Activated naive CD8-positive, alpha-beta T cell (primary cell): ENCODE data around the gene TBC1D12.
"Not testable (repeated sequence)": the region's sequence is repeated elsewhere in the genome, so short reads cannot be mapped to it uniquely, and the experiment has no call there.

Source experiments
- H3K27ac Mint-ChIP-seq: one replicate; pipeline ENCODE4 v1.8.0; 2021; ENCODE audit warnings: mixed read lengths
- H3K27me3 Mint-ChIP-seq: one replicate; pipeline ENCODE4 v1.8.0; 2021; ENCODE audit warnings: mixed read lengths
- H3K36me3 Mint-ChIP-seq: one replicate; pipeline ENCODE4 v1.8.0; 2021; ENCODE audit warnings: mixed read lengths
- H3K4me1 Mint-ChIP-seq: one replicate; pipeline ENCODE4 v1.8.0; 2021; ENCODE audit warnings: low read depth, mixed read lengths
- H3K4me3 Mint-ChIP-seq: one replicate; pipeline ENCODE4 v1.8.0; 2021; ENCODE audit warnings: mild to moderate bottlenecking, mixed read lengths
- H3K9me3 Mint-ChIP-seq: one replicate; pipeline ENCODE4 v1.8.0; 2021; ENCODE audit warnings: low read depth, mixed read lengths

Gene TBC1D12

GRCh38 chr10:94521276-94522250, 119.2 kb downstream of the TBC1D12 start:
- Mint-ChIP-seq H3K27me3 (peaks cover 10% of the 10 kb centered on the region), H3K4me3 (no peak overlapping the region), H3K9me3 (no peaks in the 10 kb centered on the region), H3K27ac (no peak overlapping the region), H3K4me1 (no peaks in the 10 kb centered on the region), H3K36me3 (no peaks in the 10 kb centered on the region)

GRCh38 chr10:94524146-94524545, 121.8 kb downstream of the TBC1D12 start:
- Mint-ChIP-seq H3K27me3 (peaks cover 11% of the 10 kb centered on the region), H3K9me3 (no peaks in the 10 kb centered on the region), H3K4me1 (no peaks in the 10 kb centered on the region)

GRCh38 chr10:94524711-94525110, 122.4 kb downstream of the TBC1D12 start:
- no peak overlapping the region for H3K4me3 Mint-ChIP-seq
- peaks cover 10% of the 10 kb centered on the region for H3K27me3 Mint-ChIP-seq
- H3K27ac Mint-ChIP-seq: no peak overlapping the region
- H3K36me3 Mint-ChIP-seq: no peaks in the 10 kb centered on the region
- no peaks in the 10 kb centered on the region for H3K9me3 Mint-ChIP-seq
- no peaks in the 10 kb centered on the region for H3K4me1 Mint-ChIP-seq

More at GRCh38 chr10:94524146-94524545, 121.8 kb downstream of the TBC1D12 start:
- Mint-ChIP-seq H3K4me3 (no peak overlapping the region), H3K27ac (no peak overlapping the region), H3K36me3 (no peaks in the 10 kb centered on the region)

GRCh38 chr10:94531550-94531949, 129.2 kb downstream of the TBC1D12 start:
- not testable (repeated sequence) for H3K9me3 Mint-ChIP-seq, H3K4me1 Mint-ChIP-seq, H3K36me3 Mint-ChIP-seq, H3K27ac Mint-ChIP-seq, H3K27me3 Mint-ChIP-seq, H3K4me3 Mint-ChIP-seq

GRCh38 chr10:94533027-94533426, 130.7 kb downstream of the TBC1D12 start:
- Mint-ChIP-seq H3K36me3 (no peaks in the 10 kb centered on the region), H3K4me1 (no peaks in the 10 kb centered on the region), H3K27me3 (peaks cover 7% of the 10 kb centered on the region), H3K9me3 (no peaks in the 10 kb centered on the region), H3K27ac (no peak overlapping the region), H3K4me3 (no peak overlapping the region)

- not testable (repeated sequence) for H3K4me3 Mint-ChIP-seq, H3K36me3 Mint-ChIP-seq, H3K9me3 Mint-ChIP-seq, H3K27me3 Mint-ChIP-seq, H3K27ac Mint-ChIP-seq
- peaks cover 19% of the 10 kb centered on the region for H3K4me1 Mint-ChIP-seq
Measured at GRCh38 chr10:94542282-94542681, 139.9 kb downstream of the TBC1D12 start.

- Mint-ChIP-seq H3K36me3 (peaks cover 5% of the 10 kb centered on the region), H3K4me1 (peaks cover 24% of the 10 kb centered on the region), H3K9me3 (no peaks in the 10 kb centered on the region), H3K4me3 (peak within 1 kb of the TSS; percentile 98), H3K27ac (peak within 1 kb of the TSS; percentile 99), H3K27me3 (no peaks in the 10 kb centered on the region)
Measured at GRCh38 chr10:94545391-94546048, 143.2 kb downstream of the TBC1D12 start, which contains the start of gene HELLS. Gene HELLS (plus strand): TSS chr10:94545788. CDS start chr10:94545922, 134 bp downstream.

GRCh38 chr10:94546049-94546900, 143.9 kb downstream of the TBC1D12 start:
- Mint-ChIP-seq H3K4me1 (peaks cover 24% of the 10 kb centered on the region), H3K27ac (peak overlapping the region; percentile 99), H3K36me3 (peaks cover 5% of the 10 kb centered on the region), H3K27me3 (no peaks in the 10 kb centered on the region), H3K9me3 (no peaks in the 10 kb centered on the region), H3K4me3 (peak overlapping the region; percentile 98)

- Mint-ChIP-seq H3K9me3 (no peaks in the 10 kb centered on the region), H3K36me3 (peaks cover 5% of the 10 kb centered on the region), H3K4me1 (peaks cover 24% of the 10 kb centered on the region), H3K27ac (peak overlapping the region; percentile 99), H3K27me3 (no peaks in the 10 kb centered on the region), H3K4me3 (peak overlapping the region; percentile 98)
Measured at GRCh38 chr10:94546901-94547185, 144.5 kb downstream of the TBC1D12 start.

GRCh38 chr10:94549221-94549620, 146.9 kb downstream of the TBC1D12 start:
- Mint-ChIP-seq H3K9me3 (no peaks in the 10 kb centered on the region), H3K4me1 (peaks cover 24% of the 10 kb centered on the region), H3K27ac (no peak overlapping the region), H3K27me3 (no peaks in the 10 kb centered on the region), H3K36me3 (peaks cover 5% of the 10 kb centered on the region), H3K4me3 (no peak overlapping the region)

- not testable (repeated sequence) for H3K4me3 Mint-ChIP-seq, H3K4me1 Mint-ChIP-seq, H3K27me3 Mint-ChIP-seq, H3K9me3 Mint-ChIP-seq, H3K27ac Mint-ChIP-seq
- H3K36me3 Mint-ChIP-seq: peaks cover 23% of the 10 kb centered on the region
Measured at GRCh38 chr10:94567714-94568307, 165.5 kb downstream of the TBC1D12 start.

GRCh38 chr10:94571081-94571480, 168.7 kb downstream of the TBC1D12 start:
- Mint-ChIP-seq H3K27me3 (no peaks in the 10 kb centered on the region), H3K36me3 (peaks cover 26% of the 10 kb centered on the region), H3K9me3 (no peaks in the 10 kb centered on the region), H3K4me3 (no peak overlapping the region), H3K4me1 (no peaks in the 10 kb centered on the region), H3K27ac (no peak overlapping the region)

GRCh38 chr10:94571528-94571927, 169.2 kb downstream of the TBC1D12 start:
- H3K4me1 Mint-ChIP-seq: no peaks in the 10 kb centered on the region
- no peaks in the 10 kb centered on the region for H3K27me3 Mint-ChIP-seq
- H3K4me3 Mint-ChIP-seq: no peak overlapping the region
- no peak overlapping the region for H3K27ac Mint-ChIP-seq
- H3K9me3 Mint-ChIP-seq: no peaks in the 10 kb centered on the region
- peaks cover 23% of the 10 kb centered on the region for H3K36me3 Mint-ChIP-seq

- H3K36me3 Mint-ChIP-seq: peaks cover 10% of the 10 kb centered on the region
- no peaks in the 10 kb centered on the region for H3K4me1 Mint-ChIP-seq
- no peaks in the 10 kb centered on the region for H3K9me3 Mint-ChIP-seq
- H3K4me3 Mint-ChIP-seq: no peak overlapping the region
- H3K27me3 Mint-ChIP-seq: no peaks in the 10 kb centered on the region
- no peak overlapping the region for H3K27ac Mint-ChIP-seq
Measured at GRCh38 chr10:94578790-94579189, 176.4 kb downstream of the TBC1D12 start.
